H1 (cell line): ENCODE measurements around the gene DNTT. TPM values are rescaled to one million over a fixed set of nuclear protein-coding genes. Genes with fewer than 3 reads are reported as not detected.

Experiments used
- EZH2 ChIP-seq: fragments of 200-600 bp; sonication (generic); IDR thresholded peaks from 2 replicates; pipeline ENCODE4 v1.7.1; 2012; ENCODE audit warnings: low read depth, mild to moderate bottlenecking, moderate library complexity, low read length, inconsistent platforms; ENCODE audit not compliant: severe bottlenecking
- MAFK ChIP-seq: IDR thresholded peaks from 2 replicates; pipeline ENCODE4 v1.6.1; 2012; ENCODE audit warnings: low read depth, mild to moderate bottlenecking, improper control_type of control experiment, low read length
- NRF1 ChIP-seq: IDR thresholded peaks from 2 replicates; pipeline ENCODE4 v1.6.1; 2011; ENCODE audit warnings: mild to moderate bottlenecking, low read depth, low read length, improper control_type of control experiment
- TEAD4 ChIP-seq: IDR thresholded peaks from 2 replicates; pipeline ENCODE4 v1.6.1; 2012; ENCODE audit warnings: low read depth, low read length, inconsistent platforms, mixed read lengths
- polyA plus RNA-seq, 7 experiments: library from polyadenylated mRNA; depleted of rRNA in 3 of 7; stranded (reverse) in 5 of 7; unstranded in 2 of 7; fragments of >200 nt in 5 of 7; fragments of 200-250 nt in 2 of 7; gene quantifications; 1 replicate in 5 of 7; 2 replicates in 1 of 7; 4 replicates in 1 of 7; pipeline versions ENCODE4 v1.2.1 to v1.2.3, GENCODE V29; 2011 to 2013; ENCODE audit warnings: missing spikeins in 2 of 7, mixed read lengths in 2 of 7
- total RNA-seq: library from RNA; stranded (reverse); fragmentation: NEBNext Ultra II Directional; extraction: Animal tissue kit (Norgen Biotek cat#: 25700); gene quantifications from 2 replicates; pipeline ENCODE4 v1.2.1, GENCODE V29; 2021
- TF ChIP-seq, protein P1 (sequence below): fragments of 300-600 bp; sonication (generic); IDR thresholded peaks from 2 replicates; pipeline ENCODE4 v1.7.1; 2012; ENCODE audit warnings: low read length, moderate library complexity, mild to moderate bottlenecking, inconsistent platforms; ENCODE audit not compliant: insufficient replicate concordance
- TF ChIP-seq, protein P2 (sequence below): IDR thresholded peaks from 2 replicates; pipeline ENCODE4 v1.6.1; 2012; ENCODE audit warnings: low read length, inconsistent platforms
- TF ChIP-seq, protein P3 (sequence below): IDR thresholded peaks from 2 replicates; pipeline ENCODE4 v1.6.1; 2011; ENCODE audit warnings: low read length, improper control_type of control experiment

The DNTT gene
- total and polyA plus RNA-seq, 2 of the 8 experiments (the other 6 are each of a cell fraction or from before 2014, with no cell fraction given): not detected

GRCh38 chr10:96325719-96326373, 21.6 kb downstream of the DNTT start (continued):
- TF ChIP-seq, protein P1, sequence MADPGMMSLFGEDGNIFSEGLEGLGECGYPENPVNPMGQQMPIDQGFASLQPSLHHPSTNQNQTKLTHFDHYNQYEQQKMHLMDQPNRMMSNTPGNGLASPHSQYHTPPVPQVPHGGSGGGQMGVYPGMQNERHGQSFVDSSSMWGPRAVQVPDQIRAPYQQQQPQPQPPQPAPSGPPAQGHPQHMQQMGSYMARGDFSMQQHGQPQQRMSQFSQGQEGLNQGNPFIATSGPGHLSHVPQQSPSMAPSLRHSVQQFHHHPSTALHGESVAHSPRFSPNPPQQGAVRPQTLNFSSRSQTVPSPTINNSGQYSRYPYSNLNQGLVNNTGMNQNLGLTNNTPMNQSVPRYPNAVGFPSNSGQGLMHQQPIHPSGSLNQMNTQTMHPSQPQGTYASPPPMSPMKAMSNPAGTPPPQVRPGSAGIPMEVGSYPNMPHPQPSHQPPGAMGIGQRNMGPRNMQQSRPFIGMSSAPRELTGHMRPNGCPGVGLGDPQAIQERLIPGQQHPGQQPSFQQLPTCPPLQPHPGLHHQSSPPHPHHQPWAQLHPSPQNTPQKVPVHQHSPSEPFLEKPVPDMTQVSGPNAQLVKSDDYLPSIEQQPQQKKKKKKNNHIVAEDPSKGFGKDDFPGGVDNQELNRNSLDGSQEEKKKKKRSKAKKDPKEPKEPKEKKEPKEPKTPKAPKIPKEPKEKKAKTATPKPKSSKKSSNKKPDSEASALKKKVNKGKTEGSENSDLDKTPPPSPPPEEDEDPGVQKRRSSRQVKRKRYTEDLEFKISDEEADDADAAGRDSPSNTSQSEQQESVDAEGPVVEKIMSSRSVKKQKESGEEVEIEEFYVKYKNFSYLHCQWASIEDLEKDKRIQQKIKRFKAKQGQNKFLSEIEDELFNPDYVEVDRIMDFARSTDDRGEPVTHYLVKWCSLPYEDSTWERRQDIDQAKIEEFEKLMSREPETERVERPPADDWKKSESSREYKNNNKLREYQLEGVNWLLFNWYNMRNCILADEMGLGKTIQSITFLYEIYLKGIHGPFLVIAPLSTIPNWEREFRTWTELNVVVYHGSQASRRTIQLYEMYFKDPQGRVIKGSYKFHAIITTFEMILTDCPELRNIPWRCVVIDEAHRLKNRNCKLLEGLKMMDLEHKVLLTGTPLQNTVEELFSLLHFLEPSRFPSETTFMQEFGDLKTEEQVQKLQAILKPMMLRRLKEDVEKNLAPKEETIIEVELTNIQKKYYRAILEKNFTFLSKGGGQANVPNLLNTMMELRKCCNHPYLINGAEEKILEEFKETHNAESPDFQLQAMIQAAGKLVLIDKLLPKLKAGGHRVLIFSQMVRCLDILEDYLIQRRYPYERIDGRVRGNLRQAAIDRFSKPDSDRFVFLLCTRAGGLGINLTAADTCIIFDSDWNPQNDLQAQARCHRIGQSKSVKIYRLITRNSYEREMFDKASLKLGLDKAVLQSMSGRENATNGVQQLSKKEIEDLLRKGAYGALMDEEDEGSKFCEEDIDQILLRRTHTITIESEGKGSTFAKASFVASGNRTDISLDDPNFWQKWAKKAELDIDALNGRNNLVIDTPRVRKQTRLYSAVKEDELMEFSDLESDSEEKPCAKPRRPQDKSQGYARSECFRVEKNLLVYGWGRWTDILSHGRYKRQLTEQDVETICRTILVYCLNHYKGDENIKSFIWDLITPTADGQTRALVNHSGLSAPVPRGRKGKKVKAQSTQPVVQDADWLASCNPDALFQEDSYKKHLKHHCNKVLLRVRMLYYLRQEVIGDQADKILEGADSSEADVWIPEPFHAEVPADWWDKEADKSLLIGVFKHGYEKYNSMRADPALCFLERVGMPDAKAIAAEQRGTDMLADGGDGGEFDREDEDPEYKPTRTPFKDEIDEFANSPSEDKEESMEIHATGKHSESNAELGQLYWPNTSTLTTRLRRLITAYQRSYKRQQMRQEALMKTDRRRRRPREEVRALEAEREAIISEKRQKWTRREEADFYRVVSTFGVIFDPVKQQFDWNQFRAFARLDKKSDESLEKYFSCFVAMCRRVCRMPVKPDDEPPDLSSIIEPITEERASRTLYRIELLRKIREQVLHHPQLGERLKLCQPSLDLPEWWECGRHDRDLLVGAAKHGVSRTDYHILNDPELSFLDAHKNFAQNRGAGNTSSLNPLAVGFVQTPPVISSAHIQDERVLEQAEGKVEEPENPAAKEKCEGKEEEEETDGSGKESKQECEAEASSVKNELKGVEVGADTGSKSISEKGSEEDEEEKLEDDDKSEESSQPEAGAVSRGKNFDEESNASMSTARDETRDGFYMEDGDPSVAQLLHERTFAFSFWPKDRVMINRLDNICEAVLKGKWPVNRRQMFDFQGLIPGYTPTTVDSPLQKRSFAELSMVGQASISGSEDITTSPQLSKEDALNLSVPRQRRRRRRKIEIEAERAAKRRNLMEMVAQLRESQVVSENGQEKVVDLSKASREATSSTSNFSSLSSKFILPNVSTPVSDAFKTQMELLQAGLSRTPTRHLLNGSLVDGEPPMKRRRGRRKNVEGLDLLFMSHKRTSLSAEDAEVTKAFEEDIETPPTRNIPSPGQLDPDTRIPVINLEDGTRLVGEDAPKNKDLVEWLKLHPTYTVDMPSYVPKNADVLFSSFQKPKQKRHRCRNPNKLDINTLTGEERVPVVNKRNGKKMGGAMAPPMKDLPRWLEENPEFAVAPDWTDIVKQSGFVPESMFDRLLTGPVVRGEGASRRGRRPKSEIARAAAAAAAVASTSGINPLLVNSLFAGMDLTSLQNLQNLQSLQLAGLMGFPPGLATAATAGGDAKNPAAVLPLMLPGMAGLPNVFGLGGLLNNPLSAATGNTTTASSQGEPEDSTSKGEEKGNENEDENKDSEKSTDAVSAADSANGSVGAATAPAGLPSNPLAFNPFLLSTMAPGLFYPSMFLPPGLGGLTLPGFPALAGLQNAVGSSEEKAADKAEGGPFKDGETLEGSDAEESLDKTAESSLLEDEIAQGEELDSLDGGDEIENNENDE: no peak
- TF ChIP-seq, protein P2, sequence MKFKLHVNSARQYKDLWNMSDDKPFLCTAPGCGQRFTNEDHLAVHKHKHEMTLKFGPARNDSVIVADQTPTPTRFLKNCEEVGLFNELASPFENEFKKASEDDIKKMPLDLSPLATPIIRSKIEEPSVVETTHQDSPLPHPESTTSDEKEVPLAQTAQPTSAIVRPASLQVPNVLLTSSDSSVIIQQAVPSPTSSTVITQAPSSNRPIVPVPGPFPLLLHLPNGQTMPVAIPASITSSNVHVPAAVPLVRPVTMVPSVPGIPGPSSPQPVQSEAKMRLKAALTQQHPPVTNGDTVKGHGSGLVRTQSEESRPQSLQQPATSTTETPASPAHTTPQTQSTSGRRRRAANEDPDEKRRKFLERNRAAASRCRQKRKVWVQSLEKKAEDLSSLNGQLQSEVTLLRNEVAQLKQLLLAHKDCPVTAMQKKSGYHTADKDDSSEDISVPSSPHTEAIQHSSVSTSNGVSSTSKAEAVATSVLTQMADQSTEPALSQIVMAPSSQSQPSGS: no peak
- TF ChIP-seq, protein P3, sequence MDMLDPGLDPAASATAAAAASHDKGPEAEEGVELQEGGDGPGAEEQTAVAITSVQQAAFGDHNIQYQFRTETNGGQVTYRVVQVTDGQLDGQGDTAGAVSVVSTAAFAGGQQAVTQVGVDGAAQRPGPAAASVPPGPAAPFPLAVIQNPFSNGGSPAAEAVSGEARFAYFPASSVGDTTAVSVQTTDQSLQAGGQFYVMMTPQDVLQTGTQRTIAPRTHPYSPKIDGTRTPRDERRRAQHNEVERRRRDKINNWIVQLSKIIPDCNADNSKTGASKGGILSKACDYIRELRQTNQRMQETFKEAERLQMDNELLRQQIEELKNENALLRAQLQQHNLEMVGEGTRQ: no peak
- TF ChIP-seq TEAD4: no peak
- TF ChIP-seq NRF1: no peak
- TF ChIP-seq EZH2: no peak
- no peak for TF ChIP-seq MAFK
